Measurements from ENCODE around the gene TUBB2A. TPM values are rescaled to one million over a fixed set of nuclear protein-coding genes. Genes with fewer than 3 reads are reported as not detected.
"Not testable (repeated sequence)": the region's sequence is repeated elsewhere in the genome, so short reads cannot be mapped to it uniquely, and the experiment has no call there.

The TUBB2A gene
- total RNA-seq, 1 donor from 2014 or later: 18.3 TPM

DNA sequence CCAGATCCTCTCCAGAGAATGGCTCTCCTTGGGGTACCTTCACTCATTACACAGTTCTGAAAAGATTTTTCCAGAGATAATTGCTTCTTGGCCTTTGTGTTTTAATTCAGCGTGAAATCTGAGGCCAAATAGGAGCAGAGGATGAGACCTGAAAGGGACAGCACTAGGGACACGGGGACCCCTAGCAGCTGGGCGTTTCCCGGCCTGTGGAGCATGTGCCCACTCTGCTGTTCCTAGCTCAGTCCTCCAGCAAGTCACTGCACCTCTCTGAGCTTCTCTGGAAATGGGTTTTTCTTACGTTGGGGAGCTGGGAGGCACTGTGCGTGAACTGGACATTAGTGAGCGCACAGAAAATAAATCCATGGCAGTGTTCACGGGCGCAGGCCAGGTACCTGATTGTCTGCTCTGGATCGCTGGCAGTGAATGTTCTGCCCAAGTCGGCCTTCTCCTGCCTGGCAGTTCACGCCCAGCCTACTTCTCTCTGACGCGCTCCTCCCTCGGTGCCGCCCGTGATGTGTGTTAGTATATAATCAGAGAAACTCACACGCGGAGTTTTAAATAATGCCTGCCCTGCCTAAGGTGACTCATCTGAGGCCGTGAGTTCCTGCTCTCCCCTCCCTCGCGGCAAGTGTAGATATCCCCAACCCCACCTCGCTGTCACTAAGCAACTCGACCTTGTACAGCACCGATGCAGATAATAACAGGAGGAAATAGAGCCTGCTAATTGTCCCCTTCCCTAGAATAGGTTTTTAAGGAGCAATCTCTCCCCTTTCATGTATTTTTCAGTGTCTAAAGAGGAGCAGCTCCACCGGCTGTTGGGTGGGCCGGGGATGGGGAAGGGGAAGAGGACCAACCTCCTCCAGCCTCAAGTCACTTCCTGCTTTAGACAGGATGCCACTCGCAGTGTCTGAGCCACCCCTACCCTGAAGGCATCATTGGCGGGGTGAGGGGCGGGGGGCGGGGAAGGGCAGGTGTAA lies 2.7 kb upstream of the TUBB2A start:
- H3K36me3 ChIP-seq: peaks cover 4% of the 10 kb centered on the region
- H3K27me3 ChIP-seq (ENCODE audit: low read depth): no peaks in the 10 kb centered on the region
- peaks cover 6% of the 10 kb centered on the region for H3K4me1 ChIP-seq
- no peak overlapping the region for H3K4me3 ChIP-seq
- peak; percentile 62 for DNase-seq
- no peaks in the 10 kb centered on the region for H3K9me3 ChIP-seq
- TF ChIP-seq, protein P1, sequence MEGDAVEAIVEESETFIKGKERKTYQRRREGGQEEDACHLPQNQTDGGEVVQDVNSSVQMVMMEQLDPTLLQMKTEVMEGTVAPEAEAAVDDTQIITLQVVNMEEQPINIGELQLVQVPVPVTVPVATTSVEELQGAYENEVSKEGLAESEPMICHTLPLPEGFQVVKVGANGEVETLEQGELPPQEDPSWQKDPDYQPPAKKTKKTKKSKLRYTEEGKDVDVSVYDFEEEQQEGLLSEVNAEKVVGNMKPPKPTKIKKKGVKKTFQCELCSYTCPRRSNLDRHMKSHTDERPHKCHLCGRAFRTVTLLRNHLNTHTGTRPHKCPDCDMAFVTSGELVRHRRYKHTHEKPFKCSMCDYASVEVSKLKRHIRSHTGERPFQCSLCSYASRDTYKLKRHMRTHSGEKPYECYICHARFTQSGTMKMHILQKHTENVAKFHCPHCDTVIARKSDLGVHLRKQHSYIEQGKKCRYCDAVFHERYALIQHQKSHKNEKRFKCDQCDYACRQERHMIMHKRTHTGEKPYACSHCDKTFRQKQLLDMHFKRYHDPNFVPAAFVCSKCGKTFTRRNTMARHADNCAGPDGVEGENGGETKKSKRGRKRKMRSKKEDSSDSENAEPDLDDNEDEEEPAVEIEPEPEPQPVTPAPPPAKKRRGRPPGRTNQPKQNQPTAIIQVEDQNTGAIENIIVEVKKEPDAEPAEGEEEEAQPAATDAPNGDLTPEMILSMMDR (IDR thresholded peaks at IDR 0.05): no peak
- H3K27ac ChIP-seq: no peak overlapping the region
- no peak for ATAC-seq
- intact Hi-C loops (cut with DNase I): no loop called here

DNA sequence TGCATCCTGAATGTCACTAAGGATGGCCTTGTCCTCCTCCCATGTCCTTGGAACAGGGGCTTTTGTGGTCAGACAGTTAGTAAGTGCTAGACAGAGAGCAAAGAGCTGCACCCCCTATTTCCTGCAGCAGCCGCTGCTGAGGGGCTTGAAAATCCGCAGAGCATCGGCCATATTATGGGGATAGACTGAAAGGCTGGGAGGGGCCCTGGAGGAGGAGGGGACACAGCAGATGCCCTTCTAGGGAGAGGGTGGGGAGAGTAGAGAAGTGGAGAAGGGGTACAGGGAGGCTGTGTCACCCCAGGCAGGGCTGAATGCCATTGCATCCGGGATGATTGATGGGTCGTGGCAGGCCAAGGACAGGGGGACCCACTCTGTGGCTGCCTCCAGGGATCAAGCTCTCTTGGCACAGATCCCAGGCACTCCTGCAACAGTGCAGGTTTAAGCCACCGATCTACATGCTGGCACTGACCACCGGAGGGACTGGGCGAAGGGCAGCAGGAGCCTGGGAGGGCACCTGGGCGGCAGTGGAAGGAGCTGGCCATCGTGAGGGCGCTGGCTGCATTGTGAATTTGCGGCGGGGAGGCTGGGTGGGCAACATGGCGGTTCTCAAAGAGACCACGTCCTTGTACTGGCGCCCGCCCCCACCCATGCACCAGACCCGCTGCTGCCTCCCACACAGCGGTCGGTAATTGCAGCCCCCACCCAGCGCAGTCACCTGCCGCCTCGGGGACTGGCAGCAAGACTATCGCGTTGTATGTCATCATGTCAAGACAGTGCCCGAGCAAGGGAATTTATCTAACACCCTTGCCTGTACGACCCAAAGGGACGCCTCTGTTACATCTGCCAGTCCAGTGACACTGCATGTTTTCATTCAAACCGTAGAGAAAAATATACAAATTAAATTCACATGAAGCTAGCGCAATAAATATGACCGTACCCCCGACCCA lies 887 bp downstream of the TUBB2A start:
- H3K36me3 ChIP-seq: peaks cover 16% of the 10 kb centered on the region
- peak overlapping the region; percentile 75 for H3K4me3 ChIP-seq
- H3K9me3 ChIP-seq; DNase-seq; intact Hi-C loops (cut with DNase I); H3K4me1 ChIP-seq; H3K27me3 ChIP-seq (ENCODE audit: low read depth): not testable (repeated sequence)
- H3K27ac ChIP-seq: peak overlapping the region; percentile 96
- ATAC-seq: peak; percentile 2 to 5

DNA sequence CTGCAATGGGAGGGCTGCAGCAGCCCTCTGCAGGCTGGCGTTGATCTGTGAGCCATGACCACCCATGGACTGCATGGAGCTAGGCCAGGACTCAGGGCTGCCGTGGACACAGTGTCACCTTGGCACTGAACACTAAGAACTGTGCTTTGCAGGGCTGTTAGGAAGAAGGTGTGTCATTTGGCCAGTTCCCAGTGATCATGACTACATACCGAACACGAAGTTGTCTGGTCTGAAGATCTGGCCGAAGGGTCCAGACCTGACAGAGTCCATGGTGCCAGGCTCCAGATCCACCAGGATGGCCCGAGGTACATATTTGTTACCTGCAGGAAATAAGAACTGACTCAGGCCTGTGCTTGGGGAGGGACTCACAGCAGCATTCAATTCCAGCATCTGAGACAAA lies 1.9 kb downstream of the TUBB2A start:
- ATAC-seq; DNase-seq; H3K9me3 ChIP-seq; intact Hi-C loops (cut with DNase I); H3K4me3 ChIP-seq; H3K4me1 ChIP-seq; H3K27me3 ChIP-seq (ENCODE audit: low read depth); H3K27ac ChIP-seq: not testable (repeated sequence)
- H3K36me3 ChIP-seq: peaks cover 16% of the 10 kb centered on the region

DNA sequence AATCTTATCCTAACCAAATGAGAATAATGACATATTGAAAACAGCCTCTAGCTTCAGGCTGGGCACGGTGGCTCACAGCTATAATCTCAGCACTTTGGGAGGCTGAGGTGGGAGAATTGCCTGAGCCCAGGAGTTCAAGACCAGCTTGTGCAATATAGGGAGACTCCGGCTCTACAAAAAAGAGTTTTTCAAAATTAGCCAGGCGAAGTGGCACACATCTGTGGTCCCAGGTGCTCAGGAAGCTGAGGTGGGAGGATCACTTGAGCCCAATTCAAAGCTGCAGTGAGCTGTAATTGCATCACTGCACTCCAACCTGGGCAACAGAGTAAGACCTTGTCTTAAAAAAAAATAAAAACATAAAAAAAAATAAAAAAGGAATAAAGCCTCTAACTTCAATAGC lies 4.7 kb downstream of the TUBB2A start:
- intact Hi-C loops (cut with DNase I): no loop called here
- DNase-seq (no peak), ATAC-seq (no peak)
- no peaks in the 10 kb centered on the region for H3K9me3 ChIP-seq
- no peak overlapping the region for H3K4me3 ChIP-seq
- H3K4me1 ChIP-seq: no peaks in the 10 kb centered on the region
- TF ChIP-seq, protein P1 (IDR thresholded peaks at IDR 0.05): no peak
- peaks cover 22% of the 10 kb centered on the region for H3K36me3 ChIP-seq
- no peaks in the 10 kb centered on the region for H3K27me3 ChIP-seq (ENCODE audit: low read depth)
- H3K27ac ChIP-seq: no peak overlapping the region

DNA sequence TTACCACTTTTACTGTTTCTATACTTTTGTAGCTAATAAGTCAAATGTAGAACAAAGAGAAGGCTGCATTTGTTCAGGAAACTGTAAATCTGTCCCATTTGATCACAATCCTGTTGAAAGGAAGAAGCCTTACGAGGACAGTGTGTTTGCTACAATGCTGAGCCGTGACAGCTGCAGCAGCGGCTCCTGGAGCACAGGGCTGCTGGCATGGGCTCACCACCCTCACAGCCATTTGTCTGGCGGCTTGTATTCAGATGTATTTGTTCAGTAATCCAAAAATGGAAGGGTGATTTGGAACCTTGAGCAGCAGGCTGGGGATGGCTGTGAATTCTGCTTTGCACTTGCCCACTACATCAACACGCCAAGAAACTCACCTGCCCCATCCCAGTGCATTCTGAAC lies 5.7 kb downstream of the TUBB2A start:
- TF ChIP-seq, protein P1 (IDR thresholded peaks at IDR 0.05): no peak
- H3K4me1 ChIP-seq: no peaks in the 10 kb centered on the region
- DNase-seq: no peak

DNA sequence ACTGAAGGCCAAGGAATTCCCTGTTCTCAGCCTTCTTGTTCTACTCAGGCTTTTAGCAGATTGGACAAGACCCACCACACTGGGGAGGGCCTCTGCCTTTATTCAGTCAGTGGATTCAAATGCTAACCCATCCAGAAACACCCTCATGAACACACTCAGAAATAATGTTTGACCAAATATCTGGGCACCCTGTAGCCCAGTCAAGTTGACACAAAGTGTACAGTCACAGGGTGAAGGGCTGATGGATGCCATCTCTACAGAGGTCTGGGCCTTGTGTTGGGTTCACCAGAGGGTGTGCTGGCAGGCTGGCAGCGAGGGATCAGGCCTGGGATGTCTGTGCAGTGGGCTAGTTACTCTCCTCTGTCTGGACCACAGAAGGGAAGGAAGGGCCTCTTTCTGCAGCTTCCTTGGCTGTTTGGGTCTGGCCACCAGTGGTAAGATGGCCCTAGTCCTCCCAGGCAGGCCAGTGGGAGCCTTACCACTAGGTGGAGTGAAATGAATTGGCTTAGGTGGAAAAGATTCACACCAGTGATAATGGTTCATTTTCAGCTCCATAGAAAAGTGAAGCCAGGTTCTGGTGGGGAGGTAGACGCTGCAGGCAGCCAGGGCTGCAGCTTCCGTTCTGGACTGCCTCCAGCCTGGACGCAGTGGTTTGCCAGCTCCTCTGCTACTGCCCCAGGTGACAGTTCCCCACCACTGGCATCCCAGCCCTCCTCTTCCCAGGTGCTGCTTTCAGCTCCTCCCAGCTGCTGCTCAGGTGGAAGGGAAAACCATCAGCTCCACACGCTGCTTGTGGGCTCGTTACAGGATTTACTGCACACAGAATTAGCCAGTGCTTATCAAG lies 9.2 kb downstream of the TUBB2A start:
- Histone ChIP-seq H3K4me1 (no peaks in the 10 kb centered on the region), H3K9me3 (no peaks in the 10 kb centered on the region), H3K4me3 (no peak overlapping the region), H3K36me3 (peaks cover 22% of the 10 kb centered on the region), H3K27ac (no peak overlapping the region), H3K27me3 (ENCODE audit: low read depth) (no peaks in the 10 kb centered on the region)
- intact Hi-C loops (cut with DNase I): no loop called here
- ATAC-seq (no peak), DNase-seq (no peak)
- TF ChIP-seq, protein P1 (IDR thresholded peaks at IDR 0.05): no peak

More for the DNA sequence above, 5.7 kb downstream of the TUBB2A start:
- Histone ChIP-seq H3K4me3 (no peak overlapping the region), H3K36me3 (peaks cover 30% of the 10 kb centered on the region), H3K27ac (no peak overlapping the region), H3K27me3 (ENCODE audit: low read depth) (no peaks in the 10 kb centered on the region), H3K9me3 (no peaks in the 10 kb centered on the region)
- ATAC-seq: no peak
- intact Hi-C loops (cut with DNase I): no loop called here
